DOHH2 (cell line): ENCODE data around the gene UBAC2.
"Not testable (repeated sequence)": the region's sequence is repeated elsewhere in the genome, so short reads cannot be mapped to it uniquely, and the experiment has no call there.

Experiments
- H3F3A ChIP-seq: fragments of 200-600 bp; sonication (generic), shearing (Covaris generic); 2 replicates; pipeline ENCODE4 v1.6.0; 2016; ENCODE audit warnings: antibody characterized with exemption, mild to moderate bottlenecking; ENCODE audit not compliant: control insufficient read depth, insufficient read depth
- H3K27ac ChIP-seq: fragments of 200-600 bp; sonication (generic); 2 replicates; pipeline ENCODE4 v1.5.1; 2014; ENCODE audit warnings: low read depth, mild to moderate bottlenecking, low read length, moderate library complexity
- H3K27me3 ChIP-seq: fragments of 200-600 bp; sonication (generic); 2 replicates; pipeline ENCODE4 v1.6.1; 2014; ENCODE audit warnings: mild to moderate bottlenecking, low read length, mixed read lengths; ENCODE audit not compliant: control insufficient read depth
- H3K36me3 ChIP-seq: fragments of 200-600 bp; sonication (generic); 2 replicates; pipeline ENCODE4 v1.6.1; 2014; ENCODE audit warnings: mild to moderate bottlenecking, low read length, moderate library complexity, mixed read lengths; ENCODE audit not compliant: control insufficient read depth
- H3K4me1 ChIP-seq: fragments of 200-600 bp; sonication (generic); 2 replicates; pipeline ENCODE4 v1.6.1; 2014; ENCODE audit warnings: mild to moderate bottlenecking, low read length, mixed read lengths; ENCODE audit not compliant: control insufficient read depth
- H3K4me2 ChIP-seq: fragments of 200-600 bp; sonication (generic); 2 replicates; pipeline ENCODE4 v1.6.0; 2014; ENCODE audit warnings: mild to moderate bottlenecking, low read length, moderate library complexity
- H3K4me3 ChIP-seq: fragments of 200-600 bp; sonication (generic); 2 replicates; pipeline ENCODE4 v1.5.1; 2014; ENCODE audit warnings: mild to moderate bottlenecking, low read length, mixed read lengths
- H3K79me2 ChIP-seq: fragments of 200-600 bp; sonication (generic); 2 replicates; pipeline ENCODE4 v1.6.1; 2014; ENCODE audit warnings: mild to moderate bottlenecking, low read length, mixed read lengths; ENCODE audit not compliant: control insufficient read depth
- H3K9me2 ChIP-seq: fragments of 200-600 bp; sonication (generic); replicated peaks from 2 replicates; pipeline ENCODE4 v1.6.1; 2014; ENCODE audit warnings: mild to moderate bottlenecking, low read length, mixed read lengths; ENCODE audit not compliant: control insufficient read depth
- H3K9me3 ChIP-seq: fragments of 200-600 bp; sonication (generic); 2 replicates; pipeline ENCODE4 v1.6.1; 2014; ENCODE audit warnings: antibody characterized with exemption, low read length, mixed read lengths; ENCODE audit not compliant: control insufficient read depth, insufficient read depth
- H4K20me1 ChIP-seq: fragments of 200-600 bp; sonication (generic); 2 replicates; pipeline ENCODE4 v1.6.0; 2014; ENCODE audit warnings: low read depth, mild to moderate bottlenecking, antibody characterized with exemption, low read length, moderate library complexity; ENCODE audit not compliant: control insufficient read depth, insufficient read depth
- EZH2phosphoT487 ChIP-seq: fragments of 200-600 bp; sonication (generic); IDR thresholded peaks from 2 replicates; pipeline ENCODE4 v1.6.1; 2017; ENCODE audit warnings: borderline replicate concordance, mild to moderate bottlenecking, antibody characterized with exemption, low read length, moderate library complexity, mixed read lengths
- TF ChIP-seq, protein P1 (sequence below): fragments of 200-600 bp; sonication (generic); IDR thresholded peaks from one replicate; pipeline ENCODE4 v1.5.1; 2014; ENCODE audit warnings: antibody characterized with exemption, mild to moderate bottlenecking, low read depth, low read length; ENCODE audit not compliant: poor library complexity, severe bottlenecking

UBAC2 gene

GRCh38 chr13:99406799-99407201 lies 206.1 kb downstream of the UBAC2 start:
- no peaks in the 10 kb centered on the region for H3K36me3 ChIP-seq
- peaks cover 2% of the 10 kb centered on the region; the same call in 1 of the 2 replicates for H3K9me3 ChIP-seq
- H3K79me2 ChIP-seq, result no peaks in the 10 kb centered on the region
- H3K27ac ChIP-seq, result no peak overlapping the region
- H3F3A ChIP-seq, result no peaks in the 10 kb centered on the region
- no peaks in the 10 kb centered on the region for H3K9me2 ChIP-seq
- H3K27me3 ChIP-seq, result peaks cover 23% of the 10 kb centered on the region
- TF ChIP-seq, protein P1, sequence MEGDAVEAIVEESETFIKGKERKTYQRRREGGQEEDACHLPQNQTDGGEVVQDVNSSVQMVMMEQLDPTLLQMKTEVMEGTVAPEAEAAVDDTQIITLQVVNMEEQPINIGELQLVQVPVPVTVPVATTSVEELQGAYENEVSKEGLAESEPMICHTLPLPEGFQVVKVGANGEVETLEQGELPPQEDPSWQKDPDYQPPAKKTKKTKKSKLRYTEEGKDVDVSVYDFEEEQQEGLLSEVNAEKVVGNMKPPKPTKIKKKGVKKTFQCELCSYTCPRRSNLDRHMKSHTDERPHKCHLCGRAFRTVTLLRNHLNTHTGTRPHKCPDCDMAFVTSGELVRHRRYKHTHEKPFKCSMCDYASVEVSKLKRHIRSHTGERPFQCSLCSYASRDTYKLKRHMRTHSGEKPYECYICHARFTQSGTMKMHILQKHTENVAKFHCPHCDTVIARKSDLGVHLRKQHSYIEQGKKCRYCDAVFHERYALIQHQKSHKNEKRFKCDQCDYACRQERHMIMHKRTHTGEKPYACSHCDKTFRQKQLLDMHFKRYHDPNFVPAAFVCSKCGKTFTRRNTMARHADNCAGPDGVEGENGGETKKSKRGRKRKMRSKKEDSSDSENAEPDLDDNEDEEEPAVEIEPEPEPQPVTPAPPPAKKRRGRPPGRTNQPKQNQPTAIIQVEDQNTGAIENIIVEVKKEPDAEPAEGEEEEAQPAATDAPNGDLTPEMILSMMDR, result no peak
- no peak for TF ChIP-seq EZH2phosphoT487
- no peaks in the 10 kb centered on the region for H3K4me1 ChIP-seq
- no peak overlapping the region for H3K4me3 ChIP-seq
- H3K4me2 ChIP-seq, result no peak overlapping the region
- H4K20me1 ChIP-seq, result no peaks in the 10 kb centered on the region

DNA sequence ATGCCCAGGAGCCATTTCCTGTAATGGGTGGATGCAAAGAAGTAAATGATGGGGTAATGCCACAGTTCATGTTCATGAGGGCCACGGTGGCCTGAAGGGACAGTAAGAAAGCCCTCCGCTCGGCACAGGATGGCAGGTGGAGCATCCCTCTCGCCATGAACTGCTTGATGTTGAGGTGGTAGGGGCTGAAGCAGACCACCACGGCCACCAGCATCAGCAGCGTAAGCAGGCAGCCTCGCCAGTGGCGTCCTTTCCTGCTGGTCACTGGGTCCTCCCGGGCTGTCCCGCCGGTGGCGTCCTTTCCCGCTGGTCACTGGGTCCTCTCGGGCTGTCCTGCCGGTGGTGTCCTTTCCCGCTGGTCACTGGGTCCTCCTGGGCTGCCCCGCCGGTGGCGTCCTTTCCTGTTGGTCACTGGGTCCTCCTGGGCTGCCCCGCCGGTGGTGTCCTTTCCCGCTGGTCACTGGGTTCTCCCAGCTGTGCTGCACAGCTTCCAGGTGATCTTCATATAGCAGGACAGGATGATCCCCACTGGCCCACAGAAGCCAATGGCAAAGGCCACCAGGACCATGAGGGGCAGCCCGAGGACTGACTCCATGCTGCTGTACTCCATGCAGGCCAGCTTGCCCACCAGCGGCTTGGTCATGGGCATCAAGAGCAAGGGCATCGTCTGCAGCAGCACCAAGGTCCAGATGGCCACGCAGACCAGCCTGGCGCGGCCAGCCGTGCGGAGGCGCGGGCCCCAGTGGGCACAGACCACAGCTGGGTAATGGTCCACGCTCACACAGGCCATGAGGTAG lies 207.4 kb downstream of the UBAC2 start:
- H3K27ac ChIP-seq, result no peak overlapping the region
- H3K27me3 ChIP-seq, result peaks cover 33% of the 10 kb centered on the region
- no peak overlapping the region for H3K4me2 ChIP-seq
- no peak overlapping the region for H3K4me3 ChIP-seq
- no peaks in the 10 kb centered on the region for H3K4me1 ChIP-seq
- TF ChIP-seq, protein P1, result no peak
- no peak for TF ChIP-seq EZH2phosphoT487
- no peaks in the 10 kb centered on the region for H4K20me1 ChIP-seq
- no peaks in the 10 kb centered on the region for H3K79me2 ChIP-seq
- H3K9me3 ChIP-seq, result peaks cover 9% of the 10 kb centered on the region; the same call in 1 of the 2 replicates
- H3K36me3 ChIP-seq, result no peaks in the 10 kb centered on the region
- no peaks in the 10 kb centered on the region for H3K9me2 ChIP-seq
- no peaks in the 10 kb centered on the region for H3F3A ChIP-seq

DNA sequence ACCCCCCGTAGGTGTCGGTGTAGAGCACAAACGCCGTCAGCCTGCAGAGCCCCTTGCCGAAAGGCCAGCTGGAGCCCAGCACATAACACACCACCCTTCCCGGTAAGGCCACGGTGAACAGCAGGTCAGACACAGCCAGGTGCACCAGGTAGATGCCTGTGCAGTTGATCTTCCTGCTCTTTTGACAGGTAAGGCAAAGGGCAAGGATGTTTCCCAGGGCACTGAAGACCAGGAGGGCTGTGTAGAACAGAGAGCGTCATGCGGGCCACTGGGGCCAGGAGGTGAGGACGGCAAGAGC lies 208.0 kb downstream of the UBAC2 start:
- H3K9me3 ChIP-seq, result peaks cover 9% of the 10 kb centered on the region; the same call in 1 of the 2 replicates
- H3K9me2 ChIP-seq, result no peaks in the 10 kb centered on the region
- no peaks in the 10 kb centered on the region for H3F3A ChIP-seq
- H3K27ac ChIP-seq, result no peak overlapping the region
- no peaks in the 10 kb centered on the region for H4K20me1 ChIP-seq
- H3K27me3 ChIP-seq, result peaks cover 35% of the 10 kb centered on the region
- no peak for TF ChIP-seq EZH2phosphoT487
- TF ChIP-seq, protein P1, result no peak
- no peaks in the 10 kb centered on the region for H3K4me1 ChIP-seq
- no peaks in the 10 kb centered on the region for H3K79me2 ChIP-seq
- no peak overlapping the region for H3K4me3 ChIP-seq
- no peak overlapping the region for H3K4me2 ChIP-seq
- H3K36me3 ChIP-seq, result no peaks in the 10 kb centered on the region

DNA sequence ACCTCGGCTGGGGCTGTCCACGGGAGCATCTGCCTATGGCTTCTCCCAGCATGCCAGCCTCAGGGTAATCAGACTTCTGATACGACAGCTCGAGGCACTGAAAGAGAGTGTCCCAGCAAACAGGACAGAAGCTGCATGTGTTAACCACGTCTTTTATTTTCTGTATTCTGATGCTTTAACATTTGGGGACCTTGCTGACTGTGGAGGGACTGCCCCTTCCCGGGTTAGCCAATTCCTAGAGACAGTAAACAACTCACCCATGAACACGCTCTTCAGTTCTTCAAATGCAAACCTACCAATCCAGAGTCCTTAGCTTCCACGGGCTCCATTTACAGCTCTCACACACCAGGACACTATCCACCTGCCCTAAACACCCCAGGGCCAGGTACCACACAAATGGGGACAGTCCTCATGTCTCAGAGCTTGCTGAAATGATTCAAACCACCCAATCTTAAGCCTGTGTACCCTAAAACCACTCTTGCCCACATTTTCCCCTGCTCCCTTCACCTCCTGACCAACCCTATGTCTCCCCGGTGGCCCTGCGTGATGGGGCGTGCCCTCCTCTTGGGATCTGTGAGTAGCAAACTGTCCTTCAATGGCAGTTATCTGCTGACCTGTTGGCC lies 208.9 kb downstream of the UBAC2 start:
- H3K27ac ChIP-seq, H3K4me2 ChIP-seq: not testable (repeated sequence)

GRCh38 chr13:99410646-99411475 lies 210.2 kb downstream of the UBAC2 start:
- peaks cover 30% of the 10 kb centered on the region for H3K27me3 ChIP-seq
- H3K79me2 ChIP-seq, H3K36me3 ChIP-seq, H3K9me3 ChIP-seq, H3K9me2 ChIP-seq, H3K4me2 ChIP-seq, H3K4me3 ChIP-seq, H3K4me1 ChIP-seq, H3F3A ChIP-seq, H3K27ac ChIP-seq, H4K20me1 ChIP-seq: not testable (repeated sequence)

More for the DNA sequence above, 208.9 kb downstream of the UBAC2 start:
- H3F3A ChIP-seq, H3K9me2 ChIP-seq, H4K20me1 ChIP-seq, H3K9me3 ChIP-seq, H3K4me1 ChIP-seq, H3K79me2 ChIP-seq, H3K36me3 ChIP-seq, H3K4me3 ChIP-seq: not testable (repeated sequence)
- peaks cover 35% of the 10 kb centered on the region for H3K27me3 ChIP-seq
